Testis (tissue), 2 donors: ENCODE measurements around the gene C1QBP.
A peak's percentile ranks its signal among the peaks of the same experiment; 100 is the strongest.

Experiments used
- CTCF ChIP-seq, 3 experiments: fragments of 450-650 bp in 2 of 3; fragments of 200-600 bp in 1 of 3; sonication (generic) in 1 of 3; IDR thresholded peaks; one replicate each; pipeline ENCODE4 v1.5.1; 2016 to 2019; ENCODE audit warnings: antibody characterized with exemption in 3 of 3, mild to moderate bottlenecking in 2 of 3, moderate library complexity in 1 of 3
- POLR2A ChIP-seq: fragments of 450-650 bp; IDR thresholded peaks from one replicate; pipeline ENCODE4 v1.6.1; 2017; ENCODE audit warnings: antibody characterized with exemption, mild to moderate bottlenecking, moderate library complexity

- peak in 1 of 3 experiments; percentile 7 for TF ChIP-seq CTCF (IDR thresholded peaks at IDR 0.05)
- no peak for TF ChIP-seq POLR2A
Measured at GRCh38 chr17:5419356-5419958, 19.5 kb downstream of the C1QBP start, which contains the start of gene NUP88.
